ENCODE data around the gene PHACTR3.

PHACTR3 gene

DNA sequence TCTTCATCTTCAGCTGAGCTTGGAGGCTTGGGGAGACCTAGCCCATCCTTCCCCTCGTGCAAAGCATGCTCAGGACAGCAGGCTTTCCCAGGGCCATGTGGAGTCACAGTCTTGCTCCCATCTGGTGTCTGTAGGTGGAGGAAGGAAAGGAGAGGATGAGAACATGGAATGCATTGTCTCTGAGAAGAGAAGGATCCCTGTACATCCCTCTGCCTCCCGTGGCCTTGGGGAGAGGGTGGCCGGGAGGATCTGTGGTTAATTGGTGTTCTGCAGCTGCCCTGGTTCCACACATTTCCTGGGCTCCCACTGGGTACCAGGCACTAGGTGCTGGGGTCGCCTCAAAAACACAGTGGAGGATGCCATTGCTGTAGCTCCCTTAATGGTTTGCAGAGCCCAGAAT lies 134.5 kb downstream of the PHACTR3 start:
- H3K27ac ChIP-seq (ENCODE audit: insufficient read depth, low read depth, low read length, poor library complexity, severe bottlenecking) = no peak overlapping the region
- 58 to 59% methylated on average over 4 of the region's 4 CpGs for whole genome bisulfite sequencing, 2 experiments
- no peaks in the 10 kb centered on the region for H3K9me3 ChIP-seq (ENCODE audit: control insufficient read depth, low read length)
- no peaks in the 10 kb centered on the region for H3K4me1 ChIP-seq (ENCODE audit: control insufficient read depth, insufficient read depth, low read length)
- H3K36me3 ChIP-seq (ENCODE audit: control insufficient read depth, insufficient read depth, low read length) = no peaks in the 10 kb centered on the region
- H3K4me3 ChIP-seq (ENCODE audit: insufficient read depth, low read depth, low read length) = no peak overlapping the region
- no peaks in the 10 kb centered on the region for H3K27me3 ChIP-seq (ENCODE audit: control insufficient read depth, insufficient read depth, low read length, poor library complexity, severe bottlenecking)

DNA sequence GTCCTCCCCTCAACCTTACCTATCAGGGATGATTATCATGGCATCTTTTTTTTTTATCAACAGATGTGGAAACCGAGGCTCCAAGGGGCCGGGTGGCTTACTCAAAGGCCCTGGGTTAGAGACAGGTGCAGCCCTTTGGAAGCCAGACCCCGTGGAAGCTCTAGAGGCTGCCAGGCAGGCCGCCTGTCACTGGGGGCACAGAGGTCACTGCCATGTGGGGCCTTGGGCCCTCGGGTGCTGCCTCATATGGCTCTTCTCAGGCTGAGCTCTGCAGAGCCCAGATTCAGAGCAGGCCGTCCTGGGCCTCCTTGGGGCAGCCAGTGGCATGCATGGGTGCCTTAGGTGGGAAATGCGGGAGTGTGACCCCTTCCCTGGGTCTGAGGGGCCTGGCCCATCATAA lies 136.3 kb downstream of the PHACTR3 start:
- no peaks in the 10 kb centered on the region for H3K4me1 ChIP-seq (ENCODE audit: control insufficient read depth, insufficient read depth, low read length)
- WGBS, 2 experiments = 75 to 81% methylated on average over 7 of the region's 7 CpGs

DNA sequence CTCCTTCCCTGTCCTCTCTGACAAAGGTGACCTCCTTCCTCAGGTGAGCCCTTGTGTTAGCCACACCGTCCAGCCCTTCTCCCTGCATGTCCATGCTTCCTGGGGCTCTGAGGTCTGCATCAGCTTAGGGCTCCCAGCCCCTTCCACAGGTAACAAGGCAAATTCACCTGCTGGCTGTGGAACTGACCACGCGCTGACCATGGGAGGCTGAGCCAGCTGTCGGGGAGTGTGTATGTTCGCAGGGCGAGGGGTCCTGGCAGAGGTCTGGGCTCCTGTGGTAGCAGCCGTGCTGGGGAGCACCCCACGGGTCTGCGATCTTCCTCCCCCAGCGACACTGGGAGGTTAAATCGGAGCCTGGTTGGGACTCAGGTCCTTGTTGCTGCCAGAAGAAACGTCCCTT lies 136.7 kb downstream of the PHACTR3 start:
- Histone ChIP-seq H3K36me3 (ENCODE audit: control insufficient read depth, insufficient read depth, low read length) (no peaks in the 10 kb centered on the region), H3K4me1 (ENCODE audit: control insufficient read depth, insufficient read depth, low read length) (no peaks in the 10 kb centered on the region), H3K27me3 (ENCODE audit: control insufficient read depth, insufficient read depth, low read length, poor library complexity, severe bottlenecking) (no peaks in the 10 kb centered on the region), H3K27ac (ENCODE audit: insufficient read depth, low read depth, low read length, poor library complexity, severe bottlenecking) (no peak overlapping the region), H3K4me3 (ENCODE audit: insufficient read depth, low read depth, low read length) (no peak overlapping the region), H3K9me3 (ENCODE audit: control insufficient read depth, low read length) (no peaks in the 10 kb centered on the region)
- 88% methylated on average over 12 of the region's 12 CpGs for WGBS, 2 experiments

More for the DNA sequence above, 136.3 kb downstream of the PHACTR3 start:
- no peaks in the 10 kb centered on the region for H3K27me3 ChIP-seq (ENCODE audit: control insufficient read depth, insufficient read depth, low read length, poor library complexity, severe bottlenecking)
- H3K9me3 ChIP-seq (ENCODE audit: control insufficient read depth, low read length) = no peaks in the 10 kb centered on the region
- H3K27ac ChIP-seq (ENCODE audit: insufficient read depth, low read depth, low read length, poor library complexity, severe bottlenecking) = no peak overlapping the region
- no peaks in the 10 kb centered on the region for H3K36me3 ChIP-seq (ENCODE audit: control insufficient read depth, insufficient read depth, low read length)
- H3K4me3 ChIP-seq (ENCODE audit: insufficient read depth, low read depth, low read length) = no peak overlapping the region

DNA sequence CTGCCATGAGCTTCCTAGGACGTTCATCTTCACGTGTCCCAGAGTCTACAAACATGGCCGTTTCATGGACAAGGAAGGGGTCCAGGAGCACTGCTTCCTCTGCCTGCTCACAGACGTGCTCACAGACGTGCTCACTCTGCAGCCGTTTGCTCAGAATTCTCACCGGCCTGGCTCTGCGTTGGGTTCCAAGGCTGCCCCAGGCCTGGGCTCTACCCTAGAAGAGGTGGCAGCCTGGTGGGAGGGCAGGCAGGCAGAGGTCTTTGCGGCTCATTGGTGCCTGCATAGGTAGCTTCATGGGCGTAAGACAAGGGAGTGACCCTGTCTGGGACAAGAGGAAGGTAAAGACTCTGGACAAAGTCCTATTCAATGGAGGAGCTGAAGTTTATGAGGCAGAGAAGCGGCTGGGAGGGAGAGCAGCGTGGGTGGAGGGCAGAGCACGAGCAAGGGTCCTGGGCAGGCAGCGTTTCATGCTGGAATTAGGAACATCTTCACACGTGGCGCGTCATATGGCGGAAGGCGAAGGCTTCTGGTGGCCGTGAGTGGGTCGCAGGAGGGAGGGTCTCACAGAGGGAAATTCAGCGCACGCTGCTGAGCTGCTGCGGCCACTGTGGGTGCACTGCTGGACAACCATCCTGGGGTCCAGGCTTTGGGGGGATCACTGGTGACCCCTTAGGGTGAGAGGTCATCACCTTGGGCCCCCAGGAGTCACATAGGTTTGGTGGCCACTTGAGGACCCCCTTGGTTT lies 138.2 kb downstream of the PHACTR3 start:
- no peaks in the 10 kb centered on the region for H3K9me3 ChIP-seq (ENCODE audit: control insufficient read depth, low read length)
- WGBS, 2 experiments = 89 to 90% methylated on average over 24 of the region's 24 CpGs

DNA sequence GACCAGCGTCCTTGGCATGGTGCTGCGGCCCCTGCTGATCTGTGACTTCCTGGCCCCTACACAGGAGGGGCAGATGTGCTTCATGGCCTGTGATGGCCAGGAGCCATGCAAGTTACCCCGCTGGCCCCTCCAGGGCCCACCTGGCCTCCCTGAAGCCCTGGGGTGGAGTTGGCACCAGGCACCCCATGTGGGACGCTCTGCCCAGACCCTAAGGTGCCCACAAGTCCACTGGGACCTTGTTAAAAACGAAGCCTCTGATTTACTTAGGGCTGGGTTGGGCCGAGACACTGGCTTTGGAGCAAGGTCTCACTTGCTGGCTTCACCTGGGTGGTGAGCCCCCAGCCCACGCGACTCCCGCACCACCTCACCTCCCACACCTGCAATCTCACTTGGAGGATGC lies 139.0 kb downstream of the PHACTR3 start:
- Histone ChIP-seq H3K27me3 (ENCODE audit: control insufficient read depth, insufficient read depth, low read length, poor library complexity, severe bottlenecking) (no peaks in the 10 kb centered on the region), H3K27ac (ENCODE audit: insufficient read depth, low read depth, low read length, poor library complexity, severe bottlenecking) (no peak overlapping the region), H3K36me3 (ENCODE audit: control insufficient read depth, insufficient read depth, low read length) (no peaks in the 10 kb centered on the region), H3K4me3 (ENCODE audit: insufficient read depth, low read depth, low read length) (no peak overlapping the region), H3K9me3 (ENCODE audit: control insufficient read depth, low read length) (no peaks in the 10 kb centered on the region), H3K4me1 (ENCODE audit: control insufficient read depth, insufficient read depth, low read length) (no peaks in the 10 kb centered on the region)
- WGBS, 2 experiments = 77 to 85% methylated on average over 9 of the region's 9 CpGs

More for the DNA sequence above, 138.2 kb downstream of the PHACTR3 start:
- Histone ChIP-seq H3K36me3 (ENCODE audit: control insufficient read depth, insufficient read depth, low read length) (no peaks in the 10 kb centered on the region), H3K27ac (ENCODE audit: insufficient read depth, low read depth, low read length, poor library complexity, severe bottlenecking) (no peak overlapping the region), H3K4me1 (ENCODE audit: control insufficient read depth, insufficient read depth, low read length) (no peaks in the 10 kb centered on the region), H3K27me3 (ENCODE audit: control insufficient read depth, insufficient read depth, low read length, poor library complexity, severe bottlenecking) (no peaks in the 10 kb centered on the region), H3K4me3 (ENCODE audit: insufficient read depth, low read depth, low read length) (no peak overlapping the region)

DNA sequence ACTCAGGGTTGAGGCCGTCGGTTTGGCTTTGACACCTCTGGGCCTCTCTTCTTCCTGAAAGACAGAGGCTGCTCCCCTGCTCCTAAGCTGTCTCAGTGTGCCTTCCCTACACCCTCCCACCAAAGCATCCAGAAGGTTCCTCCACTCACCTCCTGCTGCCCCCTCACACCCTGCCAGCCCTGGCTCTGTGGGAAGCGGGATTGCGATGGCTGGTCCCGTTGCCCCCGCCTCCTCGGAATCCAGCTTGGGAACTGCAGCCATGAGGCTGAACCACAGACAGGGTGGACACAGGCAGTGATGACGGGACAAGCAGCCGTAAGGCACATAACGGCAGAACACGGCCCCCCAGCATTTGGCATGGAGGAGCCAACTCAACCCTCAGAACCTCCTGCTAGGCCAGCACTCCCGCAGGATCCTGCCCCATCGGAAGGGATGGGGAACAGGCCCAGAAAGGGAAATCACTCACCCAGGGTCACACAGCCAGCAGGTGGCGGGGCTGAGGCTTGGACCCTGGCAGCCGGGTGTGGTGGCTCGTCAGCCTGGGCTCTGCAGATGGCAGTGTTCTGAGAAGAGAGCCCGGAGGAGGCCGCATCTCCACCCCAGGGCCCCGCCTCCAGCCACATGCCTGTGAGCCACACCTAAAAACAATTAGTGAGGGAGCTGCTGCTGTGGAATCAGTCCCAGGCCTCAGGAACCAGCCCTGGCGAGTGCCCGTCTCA lies 139.6 kb downstream of the PHACTR3 start:
- H3K4me1 ChIP-seq (ENCODE audit: control insufficient read depth, insufficient read depth, low read length) = no peaks in the 10 kb centered on the region
- no peak overlapping the region for H3K27ac ChIP-seq (ENCODE audit: insufficient read depth, low read depth, low read length, poor library complexity, severe bottlenecking)
- H3K9me3 ChIP-seq (ENCODE audit: control insufficient read depth, low read length) = no peaks in the 10 kb centered on the region
- no peaks in the 10 kb centered on the region for H3K36me3 ChIP-seq (ENCODE audit: control insufficient read depth, insufficient read depth, low read length)
- no peaks in the 10 kb centered on the region for H3K27me3 ChIP-seq (ENCODE audit: control insufficient read depth, insufficient read depth, low read length, poor library complexity, severe bottlenecking)
- H3K4me3 ChIP-seq (ENCODE audit: insufficient read depth, low read depth, low read length) = no peak overlapping the region
- 81% methylated on average over 21 of the region's 21 CpGs for WGBS, 2 experiments

DNA sequence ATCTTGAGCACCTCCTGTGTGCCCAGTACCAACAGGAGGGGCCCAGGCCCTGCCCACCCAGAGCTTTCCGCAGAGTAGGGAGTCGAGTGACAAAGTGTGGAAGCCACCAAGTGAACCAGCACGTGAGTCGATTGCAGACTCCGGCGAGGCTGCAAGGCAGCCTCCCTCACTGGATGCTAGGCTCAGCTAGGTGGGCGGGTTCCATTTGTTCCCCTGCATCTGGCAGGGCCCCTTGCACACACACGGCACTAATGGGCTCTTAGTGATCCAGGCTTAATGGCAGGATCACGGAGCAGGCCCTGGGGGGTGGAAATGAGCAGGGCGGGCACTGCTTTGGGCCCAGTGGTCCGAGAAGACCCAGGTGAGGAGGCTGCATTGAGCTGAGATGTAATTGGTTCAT lies 140.4 kb downstream of the PHACTR3 start:
- no peak overlapping the region for H3K4me3 ChIP-seq (ENCODE audit: insufficient read depth, low read depth, low read length)
- no peaks in the 10 kb centered on the region for H3K4me1 ChIP-seq (ENCODE audit: control insufficient read depth, insufficient read depth, low read length)
- no peaks in the 10 kb centered on the region for H3K9me3 ChIP-seq (ENCODE audit: control insufficient read depth, low read length)
- H3K36me3 ChIP-seq (ENCODE audit: control insufficient read depth, insufficient read depth, low read length) = no peaks in the 10 kb centered on the region
- 85 to 86% methylated on average over 11 of the region's 11 CpGs for WGBS, 2 experiments
- H3K27me3 ChIP-seq (ENCODE audit: control insufficient read depth, insufficient read depth, low read length, poor library complexity, severe bottlenecking) = peaks cover 4% of the 10 kb centered on the region
- no peak overlapping the region for H3K27ac ChIP-seq (ENCODE audit: insufficient read depth, low read depth, low read length, poor library complexity, severe bottlenecking)

DNA sequence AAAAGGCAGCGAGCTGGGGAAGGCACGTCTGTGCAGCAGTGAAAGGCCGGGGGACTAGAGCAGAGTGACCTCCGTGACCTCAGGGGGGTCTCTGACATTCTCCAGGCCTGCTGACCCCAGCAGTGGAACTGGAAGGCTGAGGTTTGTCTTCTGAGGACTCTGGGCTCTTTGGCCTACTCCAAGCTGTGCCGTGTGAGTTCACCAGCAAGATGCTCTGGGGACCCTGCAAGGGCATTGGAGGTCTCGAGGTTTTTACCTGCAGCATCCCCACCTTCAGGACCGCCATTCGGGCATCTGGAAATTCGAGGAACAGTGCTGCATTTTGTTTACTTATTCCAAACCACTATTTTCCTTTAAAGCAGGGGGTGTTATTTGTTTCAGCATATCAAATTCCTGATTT lies 140.9 kb downstream of the PHACTR3 start:
- H3K4me3 ChIP-seq (ENCODE audit: insufficient read depth, low read depth, low read length) = no peak overlapping the region
- H3K4me1 ChIP-seq (ENCODE audit: control insufficient read depth, insufficient read depth, low read length) = no peaks in the 10 kb centered on the region
- WGBS, 2 experiments = 88 to 89% methylated on average over 9 of the region's 9 CpGs
- peaks cover 9% of the 10 kb centered on the region for H3K27me3 ChIP-seq (ENCODE audit: control insufficient read depth, insufficient read depth, low read length, poor library complexity, severe bottlenecking)
- no peaks in the 10 kb centered on the region for H3K9me3 ChIP-seq (ENCODE audit: control insufficient read depth, low read length)
- H3K27ac ChIP-seq (ENCODE audit: insufficient read depth, low read depth, low read length, poor library complexity, severe bottlenecking) = no peak overlapping the region
- H3K36me3 ChIP-seq (ENCODE audit: control insufficient read depth, insufficient read depth, low read length) = no peaks in the 10 kb centered on the region

DNA sequence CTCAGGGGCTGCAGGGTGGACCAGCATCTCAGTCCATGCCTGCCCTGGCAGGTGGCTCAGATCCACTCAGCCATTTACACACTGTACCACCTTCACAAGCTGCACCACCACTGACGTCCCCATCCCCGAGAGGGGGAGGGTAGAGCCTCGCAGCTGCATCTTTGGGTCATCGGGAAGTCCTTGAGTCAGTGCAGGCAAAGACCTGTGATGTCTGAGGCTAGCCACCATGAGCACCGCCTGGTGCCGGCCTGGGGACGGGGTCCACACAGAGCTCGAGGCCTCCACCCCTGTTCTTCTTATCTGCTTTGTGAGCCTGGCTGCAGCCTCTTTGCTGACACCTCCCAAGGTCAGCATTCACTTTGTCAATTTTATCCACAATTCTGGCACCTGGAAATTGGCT lies 141.4 kb downstream of the PHACTR3 start:
- Histone ChIP-seq H3K9me3 (ENCODE audit: control insufficient read depth, low read length) (no peaks in the 10 kb centered on the region), H3K4me3 (ENCODE audit: insufficient read depth, low read depth, low read length) (no peak overlapping the region), H3K27ac (ENCODE audit: insufficient read depth, low read depth, low read length, poor library complexity, severe bottlenecking) (no peak overlapping the region), H3K36me3 (ENCODE audit: control insufficient read depth, insufficient read depth, low read length) (no peaks in the 10 kb centered on the region), H3K27me3 (ENCODE audit: control insufficient read depth, insufficient read depth, low read length, poor library complexity, severe bottlenecking) (peaks cover 14% of the 10 kb centered on the region), H3K4me1 (ENCODE audit: control insufficient read depth, insufficient read depth, low read length) (no peaks in the 10 kb centered on the region)
- WGBS, 2 experiments = 83 to 86% methylated on average over 8 of the region's 8 CpGs

DNA sequence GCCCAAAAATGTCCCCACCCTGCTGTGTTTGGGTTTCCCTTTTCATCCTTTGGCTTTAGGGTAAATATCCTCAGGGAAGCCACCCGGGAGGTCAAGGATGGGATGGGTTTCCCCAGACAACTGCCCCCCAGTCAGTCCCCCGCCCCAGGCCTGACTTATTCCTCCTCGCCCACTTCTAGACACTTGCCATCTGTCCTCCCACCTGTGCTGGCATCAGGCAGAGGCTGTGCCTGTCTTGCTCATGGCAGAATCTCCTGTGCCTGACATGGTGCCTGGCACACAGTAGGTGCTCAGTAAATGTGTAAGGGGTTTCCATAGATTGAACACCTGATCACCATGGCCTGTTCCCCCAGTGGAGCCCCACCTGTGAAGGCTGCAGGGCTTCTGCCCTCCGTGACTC lies 141.8 kb downstream of the PHACTR3 start:
- Histone ChIP-seq H3K27me3 (ENCODE audit: control insufficient read depth, insufficient read depth, low read length, poor library complexity, severe bottlenecking) (peaks cover 16% of the 10 kb centered on the region), H3K9me3 (ENCODE audit: control insufficient read depth, low read length) (no peaks in the 10 kb centered on the region), H3K36me3 (ENCODE audit: control insufficient read depth, insufficient read depth, low read length) (no peaks in the 10 kb centered on the region), H3K4me1 (ENCODE audit: control insufficient read depth, insufficient read depth, low read length) (no peaks in the 10 kb centered on the region), H3K27ac (ENCODE audit: insufficient read depth, low read depth, low read length, poor library complexity, severe bottlenecking) (no peak overlapping the region), H3K4me3 (ENCODE audit: insufficient read depth, low read depth, low read length) (no peak overlapping the region)
- 78 to 82% methylated on average over 4 of the region's 4 CpGs for WGBS, 2 experiments

Data from ectodermal cell (in vitro differentiated cells).